ENCODE results near the gene EPHB2.
"Not testable (repeated sequence)": the region's sequence is repeated elsewhere in the genome, so short reads cannot be mapped to it uniquely, and the experiment has no call there.

EPHB2 gene

GRCh38 chr1:22710701-22711049 lies at the start of gene EPHB2:
TSS of gene EPHB2 (plus strand) at chr1:22710839. CDS start at chr1:22710983, 144 bp downstream.
- no peak for DNase-seq (ENCODE audit: low read depth in 2 of 2)

GRCh38 chr1:22661880-22662279 lies 48.8 kb upstream of the EPHB2 start:
- no peak for DNase-seq (ENCODE audit: low read depth in 2 of 2)

GRCh38 chr1:22662318-22662717 lies 48.3 kb upstream of the EPHB2 start:
- no peak for DNase-seq (ENCODE audit: low read depth in 2 of 2)

- DNase-seq (ENCODE audit: low read depth in 2 of 2), result no peak
These were observed 47.6 kb upstream of the EPHB2 start for GRCh38 chr1:22662986-22663408.

GRCh38 chr1:22665752-22666151 lies 44.9 kb upstream of the EPHB2 start:
- DNase-seq (ENCODE audit: low read depth in 2 of 2), result no peak

- no peak for DNase-seq (ENCODE audit: low read depth in 2 of 2)
These were observed 44.2 kb upstream of the EPHB2 start for GRCh38 chr1:22666412-22666811.

- DNase-seq (ENCODE audit: low read depth in 2 of 2), result not testable (repeated sequence)
These were observed 41.8 kb upstream of the EPHB2 start for GRCh38 chr1:22668840-22669239.

- no peak for DNase-seq (ENCODE audit: low read depth in 2 of 2)
These were observed 40.2 kb upstream of the EPHB2 start for GRCh38 chr1:22670352-22670975.

GRCh38 chr1:22671999-22672398 lies 38.6 kb upstream of the EPHB2 start:
- DNase-seq (ENCODE audit: low read depth in 2 of 2), result no peak

GRCh38 chr1:22673486-22674409 lies 36.9 kb upstream of the EPHB2 start:
- DNase-seq (ENCODE audit: low read depth in 2 of 2), result no peak

GRCh38 chr1:22674410-22674749 lies 36.3 kb upstream of the EPHB2 start:
- DNase-seq (ENCODE audit: low read depth in 2 of 2), result no peak

GRCh38 chr1:22676151-22676550 lies 34.5 kb upstream of the EPHB2 start:
- DNase-seq (ENCODE audit: low read depth in 2 of 2), result not testable (repeated sequence)

- no peak for DNase-seq (ENCODE audit: low read depth in 2 of 2)
These were observed 33.6 kb upstream of the EPHB2 start for GRCh38 chr1:22676916-22677583.

- DNase-seq (ENCODE audit: low read depth in 2 of 2), result no peak
These were observed 32.4 kb upstream of the EPHB2 start for GRCh38 chr1:22677931-22678896.

- no peak for DNase-seq (ENCODE audit: low read depth in 2 of 2)
These were observed 29.9 kb upstream of the EPHB2 start for GRCh38 chr1:22680726-22681125.

- no peak for DNase-seq (ENCODE audit: low read depth in 2 of 2)
These were observed 28.9 kb upstream of the EPHB2 start for GRCh38 chr1:22681556-22682276.

GRCh38 chr1:22683547-22683946 lies 27.1 kb upstream of the EPHB2 start:
- DNase-seq (ENCODE audit: low read depth in 2 of 2), result no peak

- DNase-seq (ENCODE audit: low read depth in 2 of 2), result no peak
These were observed 25.0 kb upstream of the EPHB2 start for GRCh38 chr1:22685591-22686059.

GRCh38 chr1:22687191-22687590 lies 23.4 kb upstream of the EPHB2 start:
- DNase-seq (ENCODE audit: low read depth in 2 of 2), result no peak

GRCh38 chr1:22688466-22688865 lies 22.2 kb upstream of the EPHB2 start:
- DNase-seq (ENCODE audit: low read depth in 2 of 2), result no peak

- DNase-seq (ENCODE audit: low read depth in 2 of 2), result no peak
These were observed 21.1 kb upstream of the EPHB2 start for GRCh38 chr1:22689505-22689904.
